CD4-positive, alpha-beta T cell treated with Interleukin-17A for 1 hour (primary cell): Measurements from ENCODE around the gene SEMA5B.

Source experiments
- DNase-seq: peaks from one replicate; pipeline ENCODE4 v3.0.0-alpha.2; 2020

SEMA5B gene

DNA sequence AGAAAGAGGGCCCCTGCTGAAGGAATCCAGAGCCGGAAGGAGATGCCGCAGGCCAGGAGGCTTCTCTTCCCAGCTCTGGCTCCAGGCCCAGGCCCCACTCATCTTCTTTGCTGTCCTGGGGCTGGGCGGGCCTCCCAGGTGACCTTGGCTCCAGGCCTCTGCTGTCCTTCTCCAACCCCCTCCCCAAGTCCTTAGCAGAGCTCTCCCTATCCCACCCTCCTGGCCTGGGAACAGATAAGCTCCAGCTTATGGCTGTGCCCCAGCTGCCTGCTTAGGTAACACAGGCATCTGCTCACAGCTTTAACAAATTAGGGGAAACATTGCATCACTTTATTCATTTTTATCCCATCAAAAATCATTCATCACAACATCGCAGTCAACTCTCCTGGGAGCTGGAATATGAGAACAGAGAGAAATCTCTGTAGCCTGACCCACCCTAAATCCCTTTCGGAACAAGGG, 86.9 kb downstream of the SEMA5B start:
- no peak for DNase-seq

DNA sequence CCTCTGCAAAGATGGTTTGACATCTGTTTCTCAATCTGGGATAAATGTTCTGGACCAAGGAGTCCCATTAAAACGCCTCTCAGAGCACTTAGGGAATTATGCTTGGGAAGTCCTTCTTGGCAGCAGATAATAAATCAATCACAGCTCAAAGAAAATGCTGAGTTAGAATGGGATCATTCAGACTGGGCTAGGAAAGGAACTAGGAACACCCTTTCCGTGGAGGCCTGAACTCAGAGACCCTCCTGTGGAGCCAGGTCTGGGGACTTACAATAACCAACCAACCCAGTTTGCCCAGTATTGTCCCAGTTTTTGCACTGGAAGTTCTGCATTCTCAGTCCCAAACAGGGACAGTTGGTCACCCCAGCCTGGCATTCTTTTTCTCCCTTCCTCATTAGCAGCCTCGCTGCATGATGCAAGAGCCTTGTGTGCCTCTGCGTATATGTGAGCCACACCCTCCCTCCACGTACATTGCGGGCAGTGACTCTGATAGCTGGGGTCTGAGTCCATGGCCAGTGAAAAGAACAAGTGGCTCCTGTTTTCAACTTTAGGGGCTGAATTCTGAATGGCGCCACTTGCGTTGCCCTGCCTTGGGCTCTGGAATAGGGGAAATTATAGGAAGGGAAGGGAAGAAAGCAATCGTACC, 88.7 kb downstream of the SEMA5B start:
- peak; percentile 5 for DNase-seq

DNA sequence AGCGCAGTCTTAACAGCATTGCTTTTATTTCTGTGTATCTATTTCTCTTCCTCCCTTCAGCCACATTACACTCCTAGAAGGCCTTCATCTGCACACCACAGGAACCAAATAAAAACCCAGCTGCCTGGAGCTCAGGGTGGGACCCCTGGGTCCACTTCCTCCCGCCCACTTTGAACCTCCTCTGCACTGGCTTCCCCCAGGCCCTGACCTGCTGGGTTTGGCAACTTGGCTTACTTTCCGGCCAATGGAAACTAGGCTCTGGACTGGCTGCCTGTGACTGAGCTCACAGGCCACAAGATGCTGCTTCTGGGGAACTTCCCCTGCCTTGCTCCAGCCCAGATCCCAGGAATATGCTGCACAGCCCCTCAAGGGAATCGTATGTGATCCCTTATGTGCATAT, 89.8 kb downstream of the SEMA5B start:
- DNase-seq = no peak

DNA sequence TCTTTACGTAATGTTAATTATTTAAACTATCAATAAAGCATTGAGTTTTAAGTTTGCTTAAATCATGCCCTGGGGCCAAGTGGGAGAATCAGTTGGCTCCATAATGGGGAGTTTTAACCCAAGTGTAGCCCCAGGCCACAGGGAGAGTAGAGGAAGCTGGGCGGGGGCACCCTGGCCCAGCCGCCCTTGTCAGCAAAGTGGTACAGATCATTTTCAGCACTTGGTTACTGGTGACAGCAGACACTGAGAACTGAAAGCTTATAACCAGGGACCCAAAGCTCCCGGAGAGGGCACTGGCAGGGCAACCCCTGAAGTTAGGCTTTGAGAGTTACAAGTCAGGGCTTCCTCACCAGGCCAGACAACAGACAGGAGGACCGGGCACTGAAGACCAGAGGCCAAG, 90.6 kb downstream of the SEMA5B start:
- DNase-seq = no peak

DNA sequence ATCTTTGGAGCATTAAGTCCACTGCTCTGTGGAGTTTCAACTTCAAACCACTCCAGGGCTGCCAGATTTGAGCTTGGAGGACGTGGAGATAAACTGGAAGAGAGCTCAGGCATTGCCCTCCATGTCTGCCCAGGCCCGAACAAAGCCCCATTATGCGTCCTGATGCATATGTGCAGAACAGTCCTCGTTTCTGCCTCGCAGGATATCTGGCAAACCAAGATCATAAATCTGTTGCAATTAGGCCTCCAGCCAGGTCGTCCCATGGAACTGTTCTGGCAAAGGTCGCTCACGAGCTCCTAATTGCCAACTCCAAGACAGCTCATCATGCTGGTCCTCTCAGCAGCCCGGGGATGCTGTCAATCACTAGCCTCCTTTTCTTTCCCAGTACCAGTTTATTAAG, 91.2 kb downstream of the SEMA5B start:
- no peak for DNase-seq

DNA sequence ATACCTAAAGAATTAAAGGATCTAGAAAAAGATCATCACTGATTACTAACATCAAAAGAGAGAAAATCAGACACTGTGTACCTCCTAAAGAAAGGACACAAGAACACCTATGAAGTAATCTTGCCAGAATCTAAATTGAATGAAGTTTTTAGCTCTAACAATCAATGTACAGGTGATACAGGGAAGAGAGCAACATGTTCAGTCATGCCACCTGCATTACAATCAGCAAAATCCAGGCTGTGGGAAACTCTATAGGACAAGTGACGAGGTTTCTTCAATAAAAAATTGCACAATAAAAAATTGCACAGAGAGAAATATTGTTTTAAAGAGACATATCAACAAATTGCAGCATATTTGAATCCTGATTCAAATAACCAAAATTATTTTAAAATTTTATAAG, 93.3 kb downstream of the SEMA5B start:
- DNase-seq = no peak

DNA sequence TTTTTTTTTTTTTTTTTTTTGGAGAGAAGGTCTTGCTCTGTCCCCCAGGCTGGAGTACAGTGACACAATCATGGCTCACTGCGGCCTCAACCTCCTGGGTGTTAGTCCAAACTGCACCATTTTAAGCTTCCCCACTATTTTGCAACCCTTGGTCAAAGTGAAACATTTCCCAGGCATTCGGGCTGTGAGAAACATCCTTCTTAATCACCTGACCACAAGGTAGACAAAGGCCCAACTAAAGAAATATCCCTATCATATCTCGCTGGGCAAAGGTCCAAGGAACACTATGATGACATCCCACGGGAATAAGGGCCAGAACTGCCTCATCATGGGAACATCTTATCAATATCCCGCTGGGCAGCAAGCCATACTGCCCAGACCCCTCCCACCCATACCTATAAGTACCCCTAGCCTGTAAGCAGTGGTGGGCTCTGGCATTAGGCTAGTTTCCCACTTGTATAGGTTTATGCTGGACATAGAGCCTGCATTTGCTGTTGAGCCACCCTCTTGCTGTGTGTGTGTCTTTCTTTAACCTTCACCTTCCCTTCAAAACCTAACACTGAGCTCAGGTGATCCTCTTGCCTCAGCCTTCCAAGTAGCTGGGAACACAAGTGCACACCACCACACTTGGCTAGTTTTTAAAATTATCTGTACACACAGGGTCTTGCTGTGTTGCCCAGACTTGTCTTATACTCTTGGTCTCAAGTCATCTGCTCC, 95.2 kb downstream of the SEMA5B start:
- no peak for DNase-seq

DNA sequence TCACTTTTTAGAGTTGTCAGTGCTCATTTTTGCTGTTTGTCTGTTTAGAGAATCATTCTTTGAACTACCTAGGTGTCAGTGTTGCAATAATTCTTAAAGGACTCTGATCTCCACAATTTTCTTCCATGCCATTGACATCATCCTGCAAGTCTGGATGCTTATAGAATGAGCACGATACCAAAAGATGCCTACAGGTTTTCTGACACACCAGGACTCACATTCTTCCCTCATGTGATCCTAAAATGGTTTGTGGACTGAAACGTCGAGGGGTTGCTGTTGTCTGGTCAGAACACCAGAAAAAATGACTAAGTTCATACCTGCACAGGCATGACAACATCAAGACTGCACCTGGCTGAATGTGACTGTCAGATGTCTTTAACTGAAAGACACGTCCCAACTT, 95.9 kb downstream of the SEMA5B start:
- no peak for DNase-seq

DNA sequence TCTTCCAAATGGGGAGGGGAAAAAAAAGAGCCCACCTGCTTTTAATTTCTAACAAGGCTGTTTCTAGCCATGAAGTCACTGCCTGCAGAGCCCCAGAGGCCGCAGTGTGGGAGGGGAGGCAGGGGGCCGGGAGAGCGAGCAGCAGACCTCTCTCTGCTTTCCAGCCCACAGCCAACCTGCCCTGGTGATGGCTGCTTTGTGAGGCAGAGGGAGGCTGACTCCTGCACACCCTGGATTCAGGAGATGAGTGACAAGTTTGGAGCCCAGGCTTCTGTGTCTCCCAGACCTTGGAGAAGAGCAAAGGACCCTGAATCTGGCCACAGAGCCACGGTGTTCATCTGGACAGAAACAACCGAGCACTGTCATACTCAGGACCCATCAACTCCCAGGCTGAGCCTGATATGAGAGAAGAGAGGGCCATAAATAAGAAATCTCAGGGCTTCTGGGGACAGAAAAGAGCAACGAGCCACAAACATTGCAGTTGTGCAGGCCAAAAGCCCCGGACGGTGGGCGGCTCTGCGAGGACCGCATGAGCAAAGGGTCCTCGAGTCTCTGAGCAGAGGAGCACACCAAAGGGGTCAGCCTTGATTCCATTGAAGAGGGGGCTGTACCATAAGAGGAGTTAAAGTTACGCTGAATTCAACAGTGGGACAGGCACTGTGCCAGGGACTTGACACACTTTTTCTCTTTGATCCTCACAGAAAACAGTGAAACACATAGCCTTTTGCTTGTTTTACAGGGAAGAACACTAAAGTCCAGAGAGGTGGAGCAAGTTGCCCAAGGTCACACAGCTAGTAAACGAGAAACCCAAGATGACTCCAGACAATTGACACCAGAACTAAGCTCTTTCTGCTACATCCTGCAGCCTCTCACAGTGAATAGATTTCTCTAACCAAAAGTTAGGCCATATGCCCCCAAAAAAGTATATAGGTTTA, 97.2 kb downstream of the SEMA5B start:
- DNase-seq = no peak

DNA sequence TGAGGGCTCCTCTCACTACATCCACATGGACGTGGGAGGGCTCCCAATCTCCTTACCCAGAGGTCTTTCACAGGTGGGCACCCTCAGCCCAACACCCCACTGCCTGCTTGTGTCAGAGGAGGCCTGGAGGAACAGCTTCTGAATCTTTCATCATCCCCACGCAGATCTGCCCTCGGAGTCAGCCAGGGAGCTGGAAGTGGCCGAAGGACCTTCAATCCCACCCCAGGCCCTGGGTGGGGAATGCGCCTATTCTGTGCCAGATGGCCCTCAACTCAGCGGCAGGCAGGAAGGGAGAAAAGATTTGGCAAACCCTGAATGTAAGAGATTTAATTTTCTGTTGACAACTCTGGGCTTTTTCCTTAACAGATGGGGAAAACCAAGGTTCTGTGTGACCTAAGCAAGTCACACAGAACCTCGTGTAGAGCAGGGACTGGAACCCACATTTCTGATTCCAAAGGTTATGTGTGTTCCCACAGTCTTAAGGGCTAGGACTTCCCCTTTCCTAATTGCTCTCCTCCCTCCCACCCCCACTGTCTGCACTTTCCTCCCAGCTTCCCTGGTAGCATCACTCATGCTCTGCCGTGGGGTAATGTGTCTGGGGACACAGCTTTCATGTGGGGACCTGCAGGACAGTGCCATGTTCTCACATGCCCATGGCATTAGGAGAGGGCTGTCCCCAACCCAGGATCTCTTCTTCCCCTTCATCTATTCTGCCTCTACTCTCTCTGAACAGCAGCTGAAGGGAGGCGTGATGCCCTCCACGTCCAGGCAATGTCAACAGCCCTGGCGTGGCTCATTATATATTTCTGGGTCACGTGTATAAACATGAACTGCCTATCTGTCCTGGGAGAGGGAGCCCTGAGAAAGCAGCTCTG, 98.1 kb downstream of the SEMA5B start:
- no peak for DNase-seq

DNA sequence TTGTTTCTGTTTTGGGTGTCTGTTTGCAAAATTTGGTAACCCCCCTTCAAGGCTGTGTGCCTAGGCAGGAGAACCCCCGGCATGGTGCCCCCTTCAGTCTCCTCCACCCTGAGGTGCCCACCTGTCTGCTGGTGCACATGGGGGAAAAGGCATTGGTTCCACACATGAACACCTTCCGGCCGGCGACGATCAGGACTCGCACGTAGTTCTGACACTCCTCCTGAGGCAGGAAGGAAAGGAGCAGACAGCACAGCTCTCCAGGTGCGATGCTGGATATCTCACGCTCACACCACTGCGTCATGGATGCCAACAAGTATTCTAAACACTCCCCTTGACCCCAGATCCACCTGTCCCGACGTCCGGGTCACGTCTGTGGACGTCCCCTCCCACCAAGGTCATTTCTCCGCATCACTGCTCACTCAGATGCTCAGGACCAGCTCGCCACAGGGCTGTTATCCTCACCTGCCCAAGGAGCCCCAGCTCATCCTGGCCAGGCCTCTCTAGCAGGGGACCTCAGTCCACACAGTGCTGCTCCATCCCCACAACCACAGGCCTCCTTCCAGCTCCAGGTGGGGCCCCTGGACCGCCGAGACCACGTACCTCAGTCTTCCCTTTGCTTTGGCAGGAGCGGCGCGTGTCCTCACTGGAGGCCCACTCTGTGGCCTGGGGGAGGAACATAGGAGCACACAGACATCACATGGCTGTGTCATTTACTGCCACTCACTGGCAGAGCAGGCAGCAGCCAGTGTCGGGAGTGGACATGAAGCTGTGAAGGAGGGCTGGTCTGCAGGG, 99.0 kb downstream of the SEMA5B start:
- DNase-seq = no peak

DNA sequence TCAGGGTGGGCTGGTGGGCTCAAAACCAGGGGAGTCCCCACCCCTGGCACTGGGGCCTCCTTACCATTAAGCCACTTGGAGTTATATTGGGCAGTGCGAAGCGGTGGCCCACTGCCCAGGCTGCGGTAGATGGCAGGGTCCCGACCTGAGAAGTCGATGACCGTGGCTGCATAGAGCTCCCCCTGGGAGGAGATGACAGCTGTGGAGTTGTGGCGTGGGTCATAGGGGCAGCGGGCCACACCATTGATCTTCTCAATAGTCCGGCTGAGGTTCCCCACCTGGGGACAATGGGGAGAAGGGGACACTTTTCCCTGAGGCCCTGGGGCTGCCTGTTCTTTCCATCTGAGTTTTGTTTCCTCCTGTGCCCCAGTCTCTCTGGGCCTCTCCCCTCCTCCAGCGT, 99.8 kb downstream of the SEMA5B start:
- no peak for DNase-seq

DNA sequence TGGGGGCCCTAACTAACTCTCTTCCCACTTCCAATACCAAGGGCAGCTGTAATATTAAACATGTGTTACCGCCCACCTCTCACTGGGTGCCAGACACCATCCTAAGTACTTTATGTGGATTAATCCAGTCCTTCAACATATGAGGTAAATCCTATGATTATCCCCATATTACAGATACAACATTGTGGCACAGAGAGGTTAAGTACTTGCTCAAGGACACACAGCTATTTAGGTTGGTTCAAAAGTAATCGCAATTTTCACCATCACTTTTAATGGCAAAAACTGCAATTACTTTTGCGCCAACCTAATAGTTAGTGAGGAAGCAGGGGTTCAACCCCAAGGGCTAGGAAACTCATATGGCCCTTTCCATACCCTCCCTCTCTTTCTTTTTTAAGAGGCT, 100.8 kb downstream of the SEMA5B start:
- no peak for DNase-seq

DNA sequence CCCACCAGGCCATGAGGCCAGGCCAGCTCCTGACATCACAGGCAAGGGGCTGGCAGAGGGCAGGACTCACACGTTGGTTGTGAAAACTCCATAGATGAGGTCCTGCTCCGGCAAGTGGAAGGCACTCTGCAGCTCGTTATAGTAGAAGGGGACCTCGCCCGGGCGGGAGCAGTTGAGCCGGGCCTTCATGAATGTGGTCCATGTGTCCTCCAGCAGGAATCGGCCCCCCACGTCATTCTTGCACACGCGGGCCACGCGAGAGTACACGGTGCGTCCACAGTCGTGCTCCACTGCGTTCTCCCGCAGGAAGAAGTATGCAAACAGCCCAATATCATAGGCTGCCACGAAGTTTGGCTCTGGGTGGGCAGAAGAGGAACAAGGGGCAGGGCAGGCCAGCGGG, 101.2 kb downstream of the SEMA5B start:
- no peak for DNase-seq

DNA sequence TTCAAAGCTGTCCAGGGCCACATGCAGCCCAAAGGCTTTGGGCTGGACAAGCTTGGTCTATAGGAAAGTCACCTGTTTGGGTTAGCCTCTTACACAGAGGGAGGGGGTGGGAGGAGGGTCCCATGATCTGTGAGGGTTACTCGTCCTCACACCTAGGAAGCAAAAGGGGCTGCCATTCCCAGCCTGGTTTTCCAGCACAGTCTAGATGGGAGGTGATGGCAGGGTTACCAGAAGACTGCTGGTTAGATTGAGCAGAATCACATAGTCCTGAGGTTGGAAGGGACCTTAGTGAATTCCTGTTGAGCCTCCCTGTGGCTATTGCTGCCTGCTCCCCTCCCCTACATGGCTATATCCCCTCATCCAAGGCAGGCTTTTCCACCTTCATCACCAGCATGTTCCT, 101.8 kb downstream of the SEMA5B start:
- no peak for DNase-seq

DNA sequence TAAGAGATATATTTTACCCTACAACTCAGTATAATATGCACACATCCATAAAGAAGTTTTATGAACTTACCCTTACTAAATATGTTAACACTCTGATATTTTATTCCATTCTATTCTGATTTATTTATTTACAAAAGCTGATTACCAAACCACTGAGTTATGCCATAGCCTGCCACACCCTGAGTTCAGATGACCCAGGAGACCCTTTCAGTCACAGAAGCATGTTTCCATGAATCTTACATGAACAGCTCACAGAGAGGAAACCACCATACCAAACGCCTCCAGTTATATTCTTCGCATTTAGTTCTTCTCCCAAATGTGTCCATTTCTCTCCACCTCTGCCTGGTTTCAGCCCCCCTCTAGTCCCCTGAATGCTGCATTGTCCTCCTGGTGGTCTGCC, 103.5 kb downstream of the SEMA5B start:
- DNase-seq = no peak

DNA sequence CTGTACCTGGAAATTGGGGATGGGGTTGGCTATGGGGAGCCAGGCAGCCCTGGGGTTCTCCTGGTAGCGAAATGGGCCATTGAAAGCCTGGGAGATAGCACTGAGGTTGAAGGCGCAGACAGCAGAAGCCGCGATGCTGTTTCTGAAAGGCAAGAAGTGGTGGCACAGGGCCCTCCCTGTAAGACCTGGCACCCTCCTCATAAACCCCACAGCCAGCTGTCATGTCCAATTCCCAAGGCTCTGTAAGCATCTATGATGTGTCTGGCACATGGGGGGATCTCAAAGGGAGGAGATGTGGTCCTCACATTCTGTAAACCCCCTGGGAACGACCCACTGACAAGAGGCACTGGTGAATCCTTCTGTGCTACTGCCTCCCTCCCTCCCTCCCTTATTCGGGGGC, 104.0 kb downstream of the SEMA5B start:
- no peak for DNase-seq

DNA sequence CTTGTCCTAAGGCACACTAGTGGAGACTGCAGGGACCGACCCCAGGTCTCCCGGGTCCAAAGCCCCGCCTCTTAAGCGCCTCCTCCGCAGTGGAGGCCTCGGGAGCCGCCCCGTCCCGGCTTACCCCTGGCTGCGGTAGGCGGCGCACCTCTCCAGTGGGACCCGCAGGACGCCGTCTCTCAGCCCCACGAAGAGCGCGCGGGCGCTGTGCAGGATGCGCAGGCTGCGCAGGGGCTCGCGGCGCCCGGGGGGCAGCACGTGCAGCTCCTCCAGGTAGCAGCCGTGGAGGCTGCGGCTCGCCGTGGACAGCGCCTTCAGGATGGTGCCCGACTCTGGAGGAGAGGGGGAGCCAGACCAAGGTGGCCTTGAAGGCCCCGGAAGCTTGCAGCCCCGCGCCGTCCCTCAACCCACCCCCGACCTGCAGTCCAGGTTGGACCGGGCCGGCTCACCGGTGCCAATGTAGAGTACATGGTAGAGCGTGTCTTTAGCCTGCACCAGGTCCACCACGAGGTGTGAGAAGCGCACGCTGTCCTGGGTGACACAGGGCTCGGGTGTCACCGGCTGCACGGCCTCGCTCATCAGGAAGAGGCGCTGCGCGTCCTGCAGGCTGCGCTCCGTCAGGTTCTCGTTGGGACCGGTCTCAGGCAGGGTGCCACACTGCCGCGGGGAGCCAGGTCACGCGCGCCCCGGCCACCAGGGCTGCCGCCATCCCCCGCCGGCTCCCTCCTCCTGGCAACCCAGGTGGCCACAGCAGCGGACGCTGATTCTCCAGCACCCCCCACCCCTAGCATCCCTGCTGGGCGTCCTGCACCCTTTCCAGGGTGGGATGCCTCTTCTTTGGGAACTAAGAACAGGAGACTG, 105.5 kb downstream of the SEMA5B start:
- peak; percentile 3 for DNase-seq

DNA sequence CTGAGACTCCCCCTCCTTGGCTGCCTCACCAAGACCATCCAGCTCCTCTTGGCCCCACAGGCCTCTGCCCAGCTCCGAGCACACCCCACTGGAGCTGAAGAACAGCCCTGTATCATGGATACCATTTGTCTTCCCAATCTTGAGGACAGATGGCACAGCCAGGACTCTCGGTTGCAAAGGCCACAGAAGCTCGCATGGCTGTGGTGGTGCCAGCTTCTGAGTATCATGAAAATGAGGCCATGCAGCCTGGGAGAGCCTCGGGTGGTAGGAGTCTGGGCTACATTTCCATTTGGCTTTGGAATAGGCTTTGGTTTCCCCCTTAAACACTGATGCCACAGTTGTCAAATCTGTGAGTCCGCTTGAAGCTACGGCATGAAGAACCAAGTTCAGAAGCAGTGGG, 106.6 kb downstream of the SEMA5B start:
- no peak for DNase-seq

DNA sequence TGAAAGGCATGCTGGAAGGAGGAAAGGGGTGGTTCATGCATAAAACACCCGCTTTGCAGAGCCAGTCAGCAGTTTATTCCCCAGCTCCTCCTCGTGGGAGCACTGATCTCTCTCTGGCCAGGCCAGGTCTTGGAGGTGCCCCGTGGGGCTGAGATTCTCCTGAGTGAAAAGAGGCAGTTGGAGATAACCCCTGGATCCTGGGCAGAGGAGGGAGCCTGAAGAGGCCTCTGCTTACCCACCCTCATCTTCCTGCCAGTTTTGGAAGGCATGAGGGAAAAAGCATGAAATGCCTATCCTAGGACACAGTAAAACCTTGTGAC, 108.3 kb downstream of the SEMA5B start:
- no peak for DNase-seq
